Calu3 (cell line): ENCODE results near the gene ARHGAP26. TPM values are rescaled to one million over a fixed set of nuclear protein-coding genes. Genes with fewer than 3 reads are reported as not detected.

Source experiments
- BruUV-seq: library from RNA; stranded (reverse); fragments of 400-500 nt; replicated peaks from 2 replicates; lab custom pipeline; 2021; lab: Mats Ljungman, UMichigan
- CTCF ChIA-PET: fragments of 300-600 bp; sonication (Branson Sonifier 250); formaldehyde crosslinking; loops from one replicate; lab custom pipeline; 2022; ENCODE audit warnings: antibody characterized with exemption; lab: Charles Lee
- DNase-seq: peaks from one replicate; pipeline ENCODE4 v3.0.0; 2022
- H3K27ac Mint-ChIP-seq: one replicate; pipeline ENCODE4 v1.8.0; 2022; ENCODE audit warnings: mixed read lengths; ENCODE audit not compliant: unreplicated experiment
- H3K27me3 Mint-ChIP-seq: one replicate; pipeline ENCODE4 v1.8.0; 2022; ENCODE audit warnings: mixed read lengths; ENCODE audit not compliant: unreplicated experiment
- H3K36me3 Mint-ChIP-seq: one replicate; pipeline ENCODE4 v1.8.0; 2022; ENCODE audit warnings: mild to moderate bottlenecking, moderate library complexity, mixed read lengths; ENCODE audit not compliant: insufficient read depth, unreplicated experiment
- H3K4me1 Mint-ChIP-seq: one replicate; pipeline ENCODE4 v1.8.0; 2022; ENCODE audit warnings: mild to moderate bottlenecking, low read depth, mixed read lengths; ENCODE audit not compliant: unreplicated experiment
- H3K4me3 Mint-ChIP-seq: one replicate; pipeline ENCODE4 v1.8.0; 2022; ENCODE audit warnings: mild to moderate bottlenecking, low read depth, moderate library complexity, mixed read lengths; ENCODE audit not compliant: unreplicated experiment
- H3K9me3 Mint-ChIP-seq: one replicate; pipeline ENCODE4 v1.8.0; 2022; ENCODE audit warnings: low read depth, mixed read lengths; ENCODE audit not compliant: unreplicated experiment
- CTCF ChIP-seq: fragments of 200-600 bp; IDR thresholded peaks from one replicate; pipeline ENCODE4 v1.8.0; 2022; ENCODE audit warnings: antibody characterized with exemption; ENCODE audit not compliant: unreplicated experiment
- intact Hi-C: fragments of 100-400 bp; cut with micrococcal nuclease; formaldehyde crosslinking; loops from one replicate; pipeline ENCODE4 v1.10.0; 2022; ENCODE audit not compliant: unreplicated experiment
- total RNA-seq: library from RNA; stranded (reverse); gene quantifications from 2 replicates; pipeline ENCODE4 v1.2.3, GENCODE V29; 2022

Gene ARHGAP26
- total RNA-seq, 1 experiment from 2014 or later, result 118 TPM

- Mint-ChIP-seq H3K27ac (no peak overlapping the region), H3K27me3 (no peaks in the 10 kb centered on the region), H3K9me3 (no peaks in the 10 kb centered on the region), H3K4me1 (peaks cover 16% of the 10 kb centered on the region), H3K4me3 (no peak overlapping the region), H3K36me3 (peaks cover 9% of the 10 kb centered on the region)
- intact Hi-C loops, result no loop called here
- DNase-seq, result no peak
- no peak for TF ChIP-seq CTCF
- no TSS peak for BruUV-seq
- CTCF ChIA-PET, result no interaction called here
Observed at GRCh38 chr5:142945321-142945720, 175.1 kb downstream of the ARHGAP26 start.

DNA sequence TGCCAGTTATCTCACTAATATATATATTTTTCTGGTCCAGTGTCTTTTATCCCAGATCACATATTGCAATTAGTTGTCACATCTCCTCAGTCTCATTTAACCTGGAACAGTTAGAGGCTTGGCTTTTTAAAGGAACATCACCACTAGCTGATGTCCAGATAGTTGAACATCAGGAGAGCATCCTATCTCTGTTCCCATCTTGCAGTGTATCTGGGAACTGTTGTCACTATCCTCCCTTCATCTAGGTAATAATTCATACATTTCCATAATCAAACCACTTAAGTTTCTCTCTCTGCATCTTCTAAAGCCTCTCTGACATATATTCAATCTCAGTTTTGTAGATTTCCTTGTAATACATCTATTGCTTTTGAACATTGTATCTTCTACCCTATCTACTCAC is 175.7 kb downstream of the ARHGAP26 start:
- Mint-ChIP-seq H3K36me3 (peaks cover 4% of the 10 kb centered on the region), H3K27me3 (no peaks in the 10 kb centered on the region), H3K4me3 (no peak overlapping the region), H3K27ac (no peak overlapping the region), H3K9me3 (no peaks in the 10 kb centered on the region), H3K4me1 (peaks cover 16% of the 10 kb centered on the region)
- intact Hi-C loops, result no loop called here
- TF ChIP-seq CTCF, result no peak
- no TSS peak for BruUV-seq
- DNase-seq, result no peak
- CTCF ChIA-PET, result interaction anchor here (0.8 kb wide), 1 partner anchor 12 kb away, joined by 3 read pairs; no protein-coding TSS in a partner anchor

GRCh38 chr5:142946547-142947426 is 176.6 kb downstream of the ARHGAP26 start:
- Mint-ChIP-seq H3K4me1 (peaks cover 16% of the 10 kb centered on the region), H3K27ac (no peak overlapping the region), H3K27me3 (no peaks in the 10 kb centered on the region), H3K36me3 (peaks cover 4% of the 10 kb centered on the region), H3K4me3 (no peak overlapping the region), H3K9me3 (no peaks in the 10 kb centered on the region)
- CTCF ChIA-PET, result interaction anchor here (0.7 to 0.8 kb wide), 2 partner anchors 13 kb away, joined by 3 read pairs; no protein-coding TSS in a partner anchor
- no peak for DNase-seq
- no peak for TF ChIP-seq CTCF
- no TSS peak for BruUV-seq
- intact Hi-C loops, result no loop called here

DNA sequence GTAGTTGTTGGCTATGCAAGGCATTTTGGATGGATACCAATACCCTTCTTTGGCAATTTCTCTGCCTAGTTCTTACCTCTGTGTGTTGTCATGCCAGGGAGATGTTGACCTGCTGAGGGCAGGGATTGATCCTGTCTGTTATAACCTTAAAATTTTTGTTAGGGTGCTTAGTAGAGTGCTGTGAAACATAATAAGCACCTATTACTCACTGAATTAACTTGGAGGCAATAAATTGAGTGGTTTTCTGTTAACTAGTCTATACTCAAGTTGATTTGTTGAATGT is 177.2 kb downstream of the ARHGAP26 start:
- CTCF ChIA-PET, result interaction anchor here (0.7 kb wide), 1 partner anchor 12 kb away, joined by 3 read pairs; no protein-coding TSS in a partner anchor
- DNase-seq, result no peak
- BruUV-seq, result no TSS peak
- Mint-ChIP-seq H3K4me1 (peaks cover 16% of the 10 kb centered on the region), H3K4me3 (no peak overlapping the region), H3K9me3 (no peaks in the 10 kb centered on the region), H3K27me3 (no peaks in the 10 kb centered on the region), H3K36me3 (peaks cover 4% of the 10 kb centered on the region), H3K27ac (no peak overlapping the region)
- no peak for TF ChIP-seq CTCF
- intact Hi-C loops, result no loop called here
